ENCODE results near the gene NLRC5.
"Not testable (repeated sequence)": the region's sequence is repeated elsewhere in the genome, so short reads cannot be mapped to it uniquely, and the experiment has no call there.

The NLRC5 gene

GRCh38 chr16:56985288-56985961 lies 3.9 kb upstream of the NLRC5 start:
- Histone ChIP-seq H3K9me3 (ENCODE audit: control insufficient read depth, insufficient read depth, low read length) (no peaks in the 10 kb centered on the region), H3K4me3 (ENCODE audit: low read depth, low read length) (no peak overlapping the region), H3K27ac (ENCODE audit: low read depth, low read length) (no peak overlapping the region), H3K36me3 (ENCODE audit: control insufficient read depth, insufficient read depth, low read length) (no peaks in the 10 kb centered on the region), H3K4me1 (ENCODE audit: control insufficient read depth, insufficient read depth, low read length) (peaks cover 6% of the 10 kb centered on the region; the same call in 1 of the 2 replicates), H3K9ac (ENCODE audit: low read depth, low read length) (no peak overlapping the region), H3K27me3 (ENCODE audit: control insufficient read depth, insufficient read depth, low read length) (peaks cover 29% of the 10 kb centered on the region)

DNA sequence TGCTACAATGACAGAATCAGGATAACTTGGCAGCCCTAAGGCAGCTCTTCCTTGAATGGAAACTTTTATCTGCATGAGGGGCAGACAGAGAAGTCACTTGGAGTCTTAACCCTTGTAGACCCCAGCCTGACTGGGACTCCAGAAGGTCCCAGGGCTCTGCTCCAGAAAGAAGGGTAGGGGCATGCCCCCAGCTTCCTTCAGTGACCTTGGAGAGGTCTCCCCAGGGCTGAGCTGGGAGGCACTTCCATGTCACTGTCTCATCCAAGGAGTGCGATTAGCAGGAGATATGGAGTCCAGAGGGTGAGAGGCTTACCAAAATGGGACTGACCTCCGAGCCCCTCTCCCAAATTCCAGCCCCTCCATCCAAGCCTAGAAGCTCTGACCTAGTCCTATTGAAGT lies 3.4 kb upstream of the NLRC5 start:
- H3K4me3 ChIP-seq (ENCODE audit: low read depth, low read length) = no peak overlapping the region
- H3K27ac ChIP-seq (ENCODE audit: low read depth, low read length) = no peak overlapping the region
- peaks cover 35% of the 10 kb centered on the region for H3K27me3 ChIP-seq (ENCODE audit: control insufficient read depth, insufficient read depth, low read length)
- no peaks in the 10 kb centered on the region for H3K9me3 ChIP-seq (ENCODE audit: control insufficient read depth, insufficient read depth, low read length)
- H3K36me3 ChIP-seq (ENCODE audit: control insufficient read depth, insufficient read depth, low read length) = no peaks in the 10 kb centered on the region
- peaks cover 6% of the 10 kb centered on the region; the same call in 1 of the 2 replicates for H3K4me1 ChIP-seq (ENCODE audit: control insufficient read depth, insufficient read depth, low read length)
- no peak overlapping the region for H3K9ac ChIP-seq (ENCODE audit: low read depth, low read length)

- Histone ChIP-seq H3K4me3 (ENCODE audit: low read depth, low read length) (no peak overlapping the region), H3K9ac (ENCODE audit: low read depth, low read length) (no peak overlapping the region), H3K27me3 (ENCODE audit: control insufficient read depth, insufficient read depth, low read length) (peaks cover 37% of the 10 kb centered on the region), H3K9me3 (ENCODE audit: control insufficient read depth, insufficient read depth, low read length) (no peaks in the 10 kb centered on the region), H3K36me3 (ENCODE audit: control insufficient read depth, insufficient read depth, low read length) (no peaks in the 10 kb centered on the region), H3K4me1 (ENCODE audit: control insufficient read depth, insufficient read depth, low read length) (peaks cover 6% of the 10 kb centered on the region; the same call in 1 of the 2 replicates), H3K27ac (ENCODE audit: low read depth, low read length) (no peak overlapping the region)
Observed at GRCh38 chr16:56986361-56986760, 3.0 kb upstream of the NLRC5 start.

- H3K9me3 ChIP-seq (ENCODE audit: control insufficient read depth, insufficient read depth, low read length); H3K4me3 ChIP-seq (ENCODE audit: low read depth, low read length); H3K4me1 ChIP-seq (ENCODE audit: control insufficient read depth, insufficient read depth, low read length); H3K9ac ChIP-seq (ENCODE audit: low read depth, low read length); H3K36me3 ChIP-seq (ENCODE audit: control insufficient read depth, insufficient read depth, low read length); H3K27ac ChIP-seq (ENCODE audit: low read depth, low read length): not testable (repeated sequence)
- peaks cover 37% of the 10 kb centered on the region for H3K27me3 ChIP-seq (ENCODE audit: control insufficient read depth, insufficient read depth, low read length)
Observed at GRCh38 chr16:56986908-56987307, 2.4 kb upstream of the NLRC5 start.

GRCh38 chr16:56987692-56988091 lies 1.7 kb upstream of the NLRC5 start:
- H3K9ac ChIP-seq (ENCODE audit: low read depth, low read length) = no peak overlapping the region
- no peaks in the 10 kb centered on the region for H3K36me3 ChIP-seq (ENCODE audit: control insufficient read depth, insufficient read depth, low read length)
- no peak overlapping the region for H3K4me3 ChIP-seq (ENCODE audit: low read depth, low read length)
- peaks cover 6% of the 10 kb centered on the region; the same call in 1 of the 2 replicates for H3K4me1 ChIP-seq (ENCODE audit: control insufficient read depth, insufficient read depth, low read length)
- no peak overlapping the region for H3K27ac ChIP-seq (ENCODE audit: low read depth, low read length)
- peaks cover 37% of the 10 kb centered on the region for H3K27me3 ChIP-seq (ENCODE audit: control insufficient read depth, insufficient read depth, low read length)
- H3K9me3 ChIP-seq (ENCODE audit: control insufficient read depth, insufficient read depth, low read length) = no peaks in the 10 kb centered on the region

DNA sequence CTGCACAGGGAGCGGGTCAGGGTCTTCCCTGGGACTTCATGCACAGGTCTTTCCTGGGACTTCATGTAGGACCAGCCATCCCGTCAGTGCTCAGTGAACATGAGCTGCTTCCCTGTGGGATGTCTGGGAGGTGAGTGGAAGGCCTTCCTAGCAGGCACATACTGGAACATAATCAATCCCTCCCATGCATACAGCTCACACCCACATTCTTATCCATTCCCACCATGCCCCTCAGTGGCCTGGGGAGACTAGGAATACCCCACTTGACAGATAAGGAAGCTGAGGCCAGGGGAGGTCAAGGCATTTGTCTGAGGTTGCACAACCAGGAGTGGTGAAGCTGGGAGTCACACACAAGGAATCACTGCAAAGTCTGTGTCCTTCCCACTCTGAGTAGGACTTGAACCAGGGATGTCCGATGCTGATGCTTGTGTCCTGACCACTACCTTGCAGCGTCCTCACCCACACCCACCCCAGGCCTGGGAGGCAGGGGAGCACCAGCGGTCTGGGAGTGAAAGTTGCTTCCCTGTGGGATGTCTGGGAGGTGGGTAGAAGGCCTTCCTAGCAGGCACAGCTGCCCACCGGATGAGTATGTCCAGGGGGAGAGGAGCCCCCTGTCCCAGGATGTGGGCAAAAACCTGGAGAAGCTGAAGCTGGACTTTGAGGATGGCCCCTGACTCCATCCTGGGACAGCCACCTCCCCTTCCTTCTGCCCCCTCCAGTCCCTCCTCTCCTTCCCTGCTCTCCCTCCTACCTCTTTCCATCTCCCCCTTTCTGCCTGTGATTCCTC lies 1.0 kb upstream of the NLRC5 start:
- H3K9me3 ChIP-seq (ENCODE audit: control insufficient read depth, insufficient read depth, low read length) = no peaks in the 10 kb centered on the region
- H3K4me3 ChIP-seq (ENCODE audit: low read depth, low read length) = peak overlapping the region; percentile 66; the same call in 1 of the 2 replicates
- no peaks in the 10 kb centered on the region for H3K36me3 ChIP-seq (ENCODE audit: control insufficient read depth, insufficient read depth, low read length)
- peaks cover 6% of the 10 kb centered on the region; the same call in 1 of the 2 replicates for H3K4me1 ChIP-seq (ENCODE audit: control insufficient read depth, insufficient read depth, low read length)
- H3K27me3 ChIP-seq (ENCODE audit: control insufficient read depth, insufficient read depth, low read length) = peaks cover 37% of the 10 kb centered on the region
- H3K27ac ChIP-seq (ENCODE audit: low read depth, low read length) = no peak overlapping the region
- no peak overlapping the region for H3K9ac ChIP-seq (ENCODE audit: low read depth, low read length)

DNA sequence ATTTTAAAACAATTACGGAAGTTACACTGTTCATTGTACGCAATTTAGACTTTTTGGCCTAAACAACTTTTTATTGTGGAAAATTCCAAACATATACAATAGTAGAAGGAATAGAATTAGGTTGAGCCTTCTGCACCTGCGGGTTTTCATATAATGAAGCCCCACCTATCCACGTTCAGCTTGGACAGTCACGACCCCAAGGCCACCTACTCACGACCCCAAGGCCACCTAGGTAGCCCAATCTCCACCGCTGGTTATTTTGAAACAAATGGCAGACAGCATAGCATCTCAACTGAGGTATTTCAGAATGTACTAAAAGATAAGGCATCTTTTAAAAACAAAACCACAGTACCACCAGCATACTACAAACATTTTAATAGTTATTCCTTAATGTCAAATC lies 631 bp downstream of the NLRC5 start:
- Histone ChIP-seq H3K36me3 (ENCODE audit: control insufficient read depth, insufficient read depth, low read length) (no peaks in the 10 kb centered on the region), H3K27ac (ENCODE audit: low read depth, low read length) (no peak overlapping the region), H3K9me3 (ENCODE audit: control insufficient read depth, insufficient read depth, low read length) (no peaks in the 10 kb centered on the region), H3K9ac (ENCODE audit: low read depth, low read length) (no peak overlapping the region), H3K4me1 (ENCODE audit: control insufficient read depth, insufficient read depth, low read length) (peaks cover 6% of the 10 kb centered on the region; the same call in 1 of the 2 replicates), H3K4me3 (ENCODE audit: low read depth, low read length) (peak overlapping the region; percentile 66), H3K27me3 (ENCODE audit: control insufficient read depth, insufficient read depth, low read length) (peaks cover 37% of the 10 kb centered on the region)

GRCh38 chr16:56990407-56991286 lies 1.3 kb downstream of the NLRC5 start:
- H3K27me3 ChIP-seq (ENCODE audit: control insufficient read depth, insufficient read depth, low read length) = peaks cover 37% of the 10 kb centered on the region
- peak overlapping the region; percentile 66; the same call in 1 of the 2 replicates for H3K4me3 ChIP-seq (ENCODE audit: low read depth, low read length)
- H3K9ac ChIP-seq (ENCODE audit: low read depth, low read length) = no peak overlapping the region
- peaks cover 6% of the 10 kb centered on the region; the same call in 1 of the 2 replicates for H3K4me1 ChIP-seq (ENCODE audit: control insufficient read depth, insufficient read depth, low read length)
- H3K36me3 ChIP-seq (ENCODE audit: control insufficient read depth, insufficient read depth, low read length) = no peaks in the 10 kb centered on the region
- H3K27ac ChIP-seq (ENCODE audit: low read depth, low read length) = no peak overlapping the region
- H3K9me3 ChIP-seq (ENCODE audit: control insufficient read depth, insufficient read depth, low read length) = no peaks in the 10 kb centered on the region

- H3K36me3 ChIP-seq (ENCODE audit: control insufficient read depth, insufficient read depth, low read length); H3K9me3 ChIP-seq (ENCODE audit: control insufficient read depth, insufficient read depth, low read length); H3K9ac ChIP-seq (ENCODE audit: low read depth, low read length); H3K4me1 ChIP-seq (ENCODE audit: control insufficient read depth, insufficient read depth, low read length); H3K4me3 ChIP-seq (ENCODE audit: low read depth, low read length); H3K27ac ChIP-seq (ENCODE audit: low read depth, low read length): not testable (repeated sequence)
- H3K27me3 ChIP-seq (ENCODE audit: control insufficient read depth, insufficient read depth, low read length) = peaks cover 37% of the 10 kb centered on the region
Observed at GRCh38 chr16:56992431-56992830, 3.1 kb downstream of the NLRC5 start.

DNA sequence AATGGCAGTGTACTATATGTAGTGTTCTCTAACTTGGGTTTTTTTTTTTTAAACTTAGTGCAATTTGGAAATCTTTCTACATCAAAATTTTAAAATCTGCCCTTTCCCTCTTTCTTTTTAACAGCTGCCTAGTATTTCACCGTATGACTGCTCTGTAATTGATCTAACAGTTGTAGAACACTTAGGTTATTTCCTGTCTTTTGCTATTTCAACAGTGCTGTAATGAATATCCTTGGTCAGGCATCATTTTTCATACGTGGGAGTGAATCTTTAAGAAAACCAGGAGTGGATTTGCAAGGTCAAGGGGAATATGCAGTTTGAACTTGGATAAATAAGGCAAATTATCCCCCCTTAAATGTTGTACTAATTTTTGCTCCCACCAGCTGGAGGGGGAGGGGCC lies 3.8 kb downstream of the NLRC5 start:
- no peak overlapping the region for H3K9ac ChIP-seq (ENCODE audit: low read depth, low read length)
- H3K27ac ChIP-seq (ENCODE audit: low read depth, low read length) = no peak overlapping the region
- H3K36me3 ChIP-seq (ENCODE audit: control insufficient read depth, insufficient read depth, low read length) = no peaks in the 10 kb centered on the region
- H3K4me3 ChIP-seq (ENCODE audit: low read depth, low read length) = no peak overlapping the region
- peaks cover 6% of the 10 kb centered on the region; the same call in 1 of the 2 replicates for H3K4me1 ChIP-seq (ENCODE audit: control insufficient read depth, insufficient read depth, low read length)
- H3K9me3 ChIP-seq (ENCODE audit: control insufficient read depth, insufficient read depth, low read length) = no peaks in the 10 kb centered on the region
- peaks cover 30% of the 10 kb centered on the region for H3K27me3 ChIP-seq (ENCODE audit: control insufficient read depth, insufficient read depth, low read length)
